SU-DHL-6 (cell line): Measurements from ENCODE around the gene ALG2.

ENCODE experiments used
- H2AFZ ChIP-seq: fragments of 200-600 bp; sonication (generic); 2 replicates; pipeline ENCODE4 v1.6.1; 2014; ENCODE audit warnings: low read depth, mild to moderate bottlenecking, moderate library complexity, mixed read lengths, antibody characterized with exemption, low read length; ENCODE audit not compliant: severe bottlenecking
- H3F3A ChIP-seq: fragments of 200-600 bp; shearing (Covaris generic); 2 replicates; pipeline ENCODE4 v1.6.0; 2016; ENCODE audit warnings: antibody characterized with exemption, mild to moderate bottlenecking; ENCODE audit not compliant: insufficient read depth
- H3K27ac ChIP-seq: fragments of 200-600 bp; sonication (generic); 2 replicates; pipeline ENCODE4 v1.5.1; 2016; ENCODE audit warnings: low read depth, mild to moderate bottlenecking, low read length, moderate library complexity, mixed read lengths
- H3K27me3 ChIP-seq: fragments of 200-600 bp; sonication (generic), shearing (Covaris generic); 2 replicates; pipeline ENCODE4 v1.6.0; 2014; ENCODE audit warnings: mild to moderate bottlenecking, low read length
- H3K36me3 ChIP-seq: fragments of 200-600 bp; sonication (generic); 2 replicates; pipeline ENCODE4 v1.6.1; 2014; ENCODE audit warnings: mild to moderate bottlenecking, low read length, mixed read lengths
- H3K4me2 ChIP-seq: fragments of 300-600, 200-600 bp; shearing (Covaris generic), sonication (generic); 2 replicates; pipeline ENCODE4 v1.6.0; 2014; ENCODE audit warnings: low read length, low read depth, mild to moderate bottlenecking; ENCODE audit not compliant: poor library complexity, severe bottlenecking
- H3K4me3 ChIP-seq: fragments of 200-600 bp; sonication (generic); 2 replicates; pipeline ENCODE4 v1.5.1; 2014; ENCODE audit warnings: antibody characterized with exemption, low read length, mild to moderate bottlenecking, mixed read lengths; ENCODE audit not compliant: insufficient read depth, poor library complexity, severe bottlenecking
- H3K79me2 ChIP-seq: fragments of 200-600 bp; sonication (generic); 2 replicates; pipeline ENCODE4 v1.6.1; 2014; ENCODE audit warnings: mild to moderate bottlenecking, low read length, moderate library complexity; ENCODE audit not compliant: insufficient read depth
- H3K9ac ChIP-seq: fragments of 200-600 bp; sonication (generic); 2 replicates; pipeline ENCODE4 v1.7.0; 2014; ENCODE audit warnings: mild to moderate bottlenecking, low read length
- H3K9me2 ChIP-seq: fragments of 200-600 bp; sonication (generic); replicated peaks from 2 replicates; pipeline ENCODE4 v1.6.1; 2014; ENCODE audit warnings: low read length; ENCODE audit not compliant: insufficient read depth
- H3K9me3 ChIP-seq: fragments of 200-600 bp; sonication (generic); 2 replicates; pipeline ENCODE4 v1.6.1; 2014; ENCODE audit warnings: low read length, mixed read lengths; ENCODE audit not compliant: insufficient read depth
- H4K20me1 ChIP-seq: fragments of 200-600 bp; sonication (generic); 2 replicates; pipeline ENCODE4 v1.6.1; 2014; ENCODE audit warnings: low read depth, mild to moderate bottlenecking, antibody characterized with exemption, low read length, moderate library complexity, mixed read lengths
- CTCF ChIP-seq: fragments of 200-600 bp; sonication (generic); IDR thresholded peaks from one replicate; pipeline ENCODE4 v1.5.1; 2017; ENCODE audit warnings: antibody characterized with exemption, mild to moderate bottlenecking, low read length, moderate library complexity; ENCODE audit not compliant: insufficient read depth, poor library complexity, severe bottlenecking
- EZH2phosphoT487 ChIP-seq: fragments of 200-600 bp; sonication (generic), shearing (Covaris generic); conservative IDR thresholded peaks from 2 replicates; pipeline ENCODE4 v1.6.1; 2018; ENCODE audit warnings: mild to moderate bottlenecking, antibody characterized with exemption, low read length, moderate library complexity, mixed read lengths

ALG2 gene

GRCh38 chr9:99171225-99172123 is 50.3 kb downstream of the ALG2 start:
- peaks cover 3% of the 10 kb centered on the region; the same call in 1 of the 2 replicates for H3K79me2 ChIP-seq
- no peaks in the 10 kb centered on the region for H3K9me2 ChIP-seq
- no peak for TF ChIP-seq CTCF
- TF ChIP-seq EZH2phosphoT487 = no peak
- no peak overlapping the region for H3K4me2 ChIP-seq
- H2AFZ ChIP-seq = peak overlapping the region; percentile 5
- H3K27ac ChIP-seq = no peak overlapping the region
- H3K27me3 ChIP-seq = no peaks in the 10 kb centered on the region
- no peaks in the 10 kb centered on the region for H3K36me3 ChIP-seq
- H4K20me1 ChIP-seq = no peaks in the 10 kb centered on the region
- H3K9ac ChIP-seq = no peak overlapping the region
- H3K9me3 ChIP-seq = no peaks in the 10 kb centered on the region
- H3K4me3 ChIP-seq = no peak overlapping the region
- H3F3A ChIP-seq = peaks cover 26% of the 10 kb centered on the region

GRCh38 chr9:99169982-99170761 is 51.6 kb downstream of the ALG2 start:
- peaks cover 3% of the 10 kb centered on the region; the same call in 1 of the 2 replicates for H3K79me2 ChIP-seq
- H3K9me3 ChIP-seq = no peaks in the 10 kb centered on the region
- no peak overlapping the region for H3K9ac ChIP-seq
- H4K20me1 ChIP-seq = no peaks in the 10 kb centered on the region
- no peak overlapping the region for H3K4me3 ChIP-seq
- no peaks in the 10 kb centered on the region for H3K9me2 ChIP-seq
- no peaks in the 10 kb centered on the region for H3K27me3 ChIP-seq
- peaks cover 21% of the 10 kb centered on the region for H3F3A ChIP-seq
- no peak overlapping the region for H2AFZ ChIP-seq
- H3K4me2 ChIP-seq = no peak overlapping the region
- TF ChIP-seq CTCF = no peak
- H3K36me3 ChIP-seq = no peaks in the 10 kb centered on the region
- H3K27ac ChIP-seq = peak overlapping the region; percentile 93

GRCh38 chr9:99169086-99169485 is 52.7 kb downstream of the ALG2 start:
- Histone ChIP-seq H3K9ac (peak overlapping the region; percentile 19; the same call in 1 of the 2 replicates), H3K36me3 (no peaks in the 10 kb centered on the region), H3K4me2 (peak overlapping the region; percentile 64), H3K9me2 (no peaks in the 10 kb centered on the region), H3K79me2 (peaks cover 3% of the 10 kb centered on the region; the same call in 1 of the 2 replicates), H3K9me3 (no peaks in the 10 kb centered on the region), H3F3A (peaks cover 29% of the 10 kb centered on the region), H2AFZ (no peak overlapping the region), H3K4me3 (no peak overlapping the region), H3K27ac (peak overlapping the region; percentile 93), H4K20me1 (no peaks in the 10 kb centered on the region), H3K27me3 (no peaks in the 10 kb centered on the region)
- TF ChIP-seq EZH2phosphoT487 = no peak
- TF ChIP-seq CTCF = no peak
